ENCODE results near the gene FBXO30. TPM values are rescaled to one million over a fixed set of nuclear protein-coding genes. Genes with fewer than 3 reads are reported as not detected.

Gene FBXO30
- 9.2 and 10.1 TPM in 2 replicates for total RNA-seq

- TF ChIP-seq CTCF (IDR thresholded peaks at IDR 0.05; ENCODE audit: insufficient read depth, low read length, poor library complexity, severe bottlenecking), result peak; percentile 12
- Histone ChIP-seq H3K4me3 (ENCODE audit: low read depth, low read length) (peak within 1 kb of the TSS; percentile 86), H3K36me3 (ENCODE audit: control insufficient read depth, insufficient read depth, low read length) (no peaks in the 10 kb centered on the region), H3K27me3 (ENCODE audit: control insufficient read depth, insufficient read depth, low read length) (no peaks in the 10 kb centered on the region)
- DNase-seq (ENCODE audit: low read depth), result no peak
Observed at GRCh38 chr6:145814501-145815308, at the start of gene FBXO30. Gene FBXO30 (minus strand): TSS chr6:145814795. CDS start chr6:145806405, 8,390 bp downstream.

GRCh38 chr6:145863988-145864616 lies 49.5 kb upstream of the FBXO30 start:
- Histone ChIP-seq H3K36me3 (ENCODE audit: control insufficient read depth, insufficient read depth, low read length) (no peaks in the 10 kb centered on the region), H3K27me3 (ENCODE audit: control insufficient read depth, insufficient read depth, low read length) (no peaks in the 10 kb centered on the region), H3K4me3 (ENCODE audit: low read depth, low read length) (no peak overlapping the region)
- TF ChIP-seq CTCF (IDR thresholded peaks at IDR 0.05; ENCODE audit: insufficient read depth, low read length, poor library complexity, severe bottlenecking), result no peak
- no peak for DNase-seq (ENCODE audit: low read depth)

DNA sequence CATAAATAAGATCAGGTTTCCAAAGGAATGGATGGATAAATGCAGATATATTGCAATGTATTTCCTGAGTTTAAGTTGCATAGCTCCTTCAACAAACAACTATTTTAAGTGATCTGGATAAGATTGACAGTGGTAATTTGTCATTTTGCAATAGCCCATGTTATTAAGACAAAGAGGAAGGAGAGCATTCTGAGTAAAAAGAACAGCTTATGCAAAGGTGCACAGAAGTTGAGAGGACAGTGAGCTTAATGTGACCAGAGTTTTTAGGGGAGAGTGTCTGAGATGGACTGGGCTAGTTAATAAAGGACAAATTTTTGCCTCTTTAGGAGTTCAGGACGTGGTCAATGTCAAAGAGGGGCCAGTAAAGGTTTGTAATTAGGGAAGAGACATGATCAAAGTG lies 48.8 kb upstream of the FBXO30 start:
- no peak for DNase-seq (ENCODE audit: low read depth)
- TF ChIP-seq CTCF (IDR thresholded peaks at IDR 0.05; ENCODE audit: insufficient read depth, low read length, poor library complexity, severe bottlenecking), result no peak
- no peak overlapping the region for H3K4me3 ChIP-seq (ENCODE audit: low read depth, low read length)
- H3K36me3 ChIP-seq (ENCODE audit: control insufficient read depth, insufficient read depth, low read length), result no peaks in the 10 kb centered on the region
- H3K27me3 ChIP-seq (ENCODE audit: control insufficient read depth, insufficient read depth, low read length), result no peaks in the 10 kb centered on the region

- H3K36me3 ChIP-seq (ENCODE audit: control insufficient read depth, insufficient read depth, low read length), result no peaks in the 10 kb centered on the region
- H3K27me3 ChIP-seq (ENCODE audit: control insufficient read depth, insufficient read depth, low read length), result no peaks in the 10 kb centered on the region
- no peak for DNase-seq (ENCODE audit: low read depth)
- H3K4me3 ChIP-seq (ENCODE audit: low read depth, low read length), result no peak overlapping the region
- TF ChIP-seq CTCF (IDR thresholded peaks at IDR 0.05; ENCODE audit: insufficient read depth, low read length, poor library complexity, severe bottlenecking), result no peak
Observed at GRCh38 chr6:145860562-145860961, 46.0 kb upstream of the FBXO30 start.

DNA sequence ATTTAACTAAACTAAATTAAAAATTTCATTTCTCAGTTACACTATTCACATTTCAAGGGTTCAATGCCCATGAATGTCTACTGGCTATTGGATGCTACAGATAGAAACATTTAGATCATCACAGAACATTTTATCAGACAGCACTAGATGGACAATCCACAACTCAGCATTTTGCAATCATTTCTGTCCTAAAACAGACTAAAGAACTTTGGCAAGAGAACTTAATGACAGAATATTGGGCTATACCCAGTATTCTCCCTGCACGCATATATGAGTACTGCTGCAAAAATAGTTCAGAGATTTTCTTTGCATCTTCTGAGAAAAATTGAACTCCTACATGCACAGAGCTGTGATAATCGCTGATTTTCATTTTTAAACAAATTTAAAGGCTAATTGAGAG lies 36.1 kb upstream of the FBXO30 start:
- Histone ChIP-seq H3K27me3 (ENCODE audit: control insufficient read depth, insufficient read depth, low read length) (no peaks in the 10 kb centered on the region), H3K36me3 (ENCODE audit: control insufficient read depth, insufficient read depth, low read length) (no peaks in the 10 kb centered on the region), H3K4me3 (ENCODE audit: low read depth, low read length) (no peak overlapping the region)
- no peak for DNase-seq (ENCODE audit: low read depth)
- TF ChIP-seq CTCF (IDR thresholded peaks at IDR 0.05; ENCODE audit: insufficient read depth, low read length, poor library complexity, severe bottlenecking), result no peak

Measured in kidney epithelial cell (primary cell).